Endothelial cell of umbilical vein (primary cell): ENCODE data around the gene ANKRD13D.

Experiments used
- CTCF ChIP-seq, 2 donors: IDR thresholded peaks; 1 replicate in 1 of 2; 2 replicates in 1 of 2; pipeline ENCODE4 v1.5.1; 2011; ENCODE audit warnings: low read length in 2 of 2, mild to moderate bottlenecking in 2 of 2, moderate library complexity in 2 of 2, control low read depth in 1 of 2, inconsistent platforms in 1 of 2, low read depth in 1 of 2; ENCODE audit not compliant: insufficient read depth in 1 of 2; ENCODE audit errors: extremely low read depth in 1 of 2
- EZH2 ChIP-seq: IDR thresholded peaks from 2 replicates; pipeline ENCODE4 v1.6.1; 2012; ENCODE audit warnings: borderline replicate concordance, low read depth, mild to moderate bottlenecking, moderate library complexity, low read length, inconsistent platforms; ENCODE audit not compliant: severe bottlenecking
- FOS ChIP-seq: IDR thresholded peaks from 2 replicates; pipeline ENCODE4 v1.6.1; 2011; ENCODE audit warnings: mild to moderate bottlenecking, low read length, moderate library complexity, borderline replicate concordance; ENCODE audit not compliant: insufficient read depth
- MAX ChIP-seq: IDR thresholded peaks from 2 replicates; pipeline ENCODE4 v1.6.1; 2011; ENCODE audit not compliant: insufficient read depth, insufficient read length
- MYC ChIP-seq: IDR thresholded peaks from one replicate; pipeline ENCODE4 v1.6.1; 2011; ENCODE audit warnings: mild to moderate bottlenecking, low read depth, low read length
- POLR2A ChIP-seq: IDR thresholded peaks from 2 replicates; pipeline ENCODE4 v1.6.1; 2012; ENCODE audit warnings: low read depth, mild to moderate bottlenecking, control low read depth, low read length
- POLR2AphosphoS5 ChIP-seq: IDR thresholded peaks from 2 replicates; pipeline ENCODE4 v1.6.1; 2012; ENCODE audit warnings: low read depth, mild to moderate bottlenecking, control low read depth, low read length, moderate library complexity; ENCODE audit not compliant: insufficient read depth

- TF ChIP-seq CTCF (IDR thresholded peaks at IDR 0.05; ENCODE audit: extremely low read depth in 1 of 2, insufficient read depth in 1 of 2, low read depth in 1 of 2, low read length in 2 of 2) (no peak), MAX (no peak), FOS (no peak), POLR2AphosphoS5 (peak; percentile 23), EZH2 (no peak), POLR2A (no peak), MYC (no peak)
Observed at GRCh38 chr11:67301313-67301921, 12.3 kb downstream of the ANKRD13D start.
